Measurements from ENCODE around the gene RBMS1. TPM values are rescaled to one million over a fixed set of nuclear protein-coding genes. Genes with fewer than 3 reads are reported as not detected.

The RBMS1 gene
- total and polyA plus RNA-seq, 12 donors = 22.6 to 77.7 (median 59.0) TPM

- Histone ChIP-seq H3K27ac (peak overlapping the region in 2 of 10 donors; percentile 57 to 70), H3K27me3 (no peaks in the 10 kb centered on the region), H3K4me1 (peaks cover 10 to 90% (median 48%) of the 10 kb centered on the region in 9 donors), H3K36me3 (peaks cover 0 to 96% (median 0%) of the 10 kb centered on the region in 9 donors), H3K9me3 (no peaks in the 10 kb centered on the region), H3K4me3 (no peak overlapping the region)
- intact Hi-C loops (cut with DNase I) = no loop called here
- no peak for ATAC-seq
- TF ChIP-seq, protein P1, sequence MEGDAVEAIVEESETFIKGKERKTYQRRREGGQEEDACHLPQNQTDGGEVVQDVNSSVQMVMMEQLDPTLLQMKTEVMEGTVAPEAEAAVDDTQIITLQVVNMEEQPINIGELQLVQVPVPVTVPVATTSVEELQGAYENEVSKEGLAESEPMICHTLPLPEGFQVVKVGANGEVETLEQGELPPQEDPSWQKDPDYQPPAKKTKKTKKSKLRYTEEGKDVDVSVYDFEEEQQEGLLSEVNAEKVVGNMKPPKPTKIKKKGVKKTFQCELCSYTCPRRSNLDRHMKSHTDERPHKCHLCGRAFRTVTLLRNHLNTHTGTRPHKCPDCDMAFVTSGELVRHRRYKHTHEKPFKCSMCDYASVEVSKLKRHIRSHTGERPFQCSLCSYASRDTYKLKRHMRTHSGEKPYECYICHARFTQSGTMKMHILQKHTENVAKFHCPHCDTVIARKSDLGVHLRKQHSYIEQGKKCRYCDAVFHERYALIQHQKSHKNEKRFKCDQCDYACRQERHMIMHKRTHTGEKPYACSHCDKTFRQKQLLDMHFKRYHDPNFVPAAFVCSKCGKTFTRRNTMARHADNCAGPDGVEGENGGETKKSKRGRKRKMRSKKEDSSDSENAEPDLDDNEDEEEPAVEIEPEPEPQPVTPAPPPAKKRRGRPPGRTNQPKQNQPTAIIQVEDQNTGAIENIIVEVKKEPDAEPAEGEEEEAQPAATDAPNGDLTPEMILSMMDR (IDR thresholded peaks at IDR 0.05) = no peak
- DNase-seq = no peak
- 95 to 97% methylated on average over 3 of the region's 3 CpGs for WGBS, 2 donors
Measured at GRCh38 chr2:160308476-160308875, 185.1 kb downstream of the RBMS1 start.

- intact Hi-C loops (cut with DNase I) = no loop called here
- H3K4me1 ChIP-seq = peaks cover 10 to 87% (median 54%) of the 10 kb centered on the region in 9 donors
- peak; percentile 17 to 79 (median 60) for ATAC-seq
- peaks cover 0 to 97% (median 0%) of the 10 kb centered on the region in 9 donors for H3K36me3 ChIP-seq
- TF ChIP-seq, protein P1 (IDR thresholded peaks at IDR 0.05) = no peak
- DNase-seq = no peak
- whole genome bisulfite sequencing, 2 donors = 24 to 44% methylated on average over 10 of the region's 10 CpGs
- H3K27me3 ChIP-seq = no peaks in the 10 kb centered on the region
- peak overlapping the region in 8 of 10 donors; percentile 4 to 74 (median 35) for H3K27ac ChIP-seq
- H3K9me3 ChIP-seq = no peaks in the 10 kb centered on the region
- H3K4me3 ChIP-seq = peak overlapping the region in 1 of 10 donors; percentile 12
Measured at GRCh38 chr2:160306985-160307384, 186.6 kb downstream of the RBMS1 start.

- intact Hi-C loops (cut with DNase I) = no loop called here
- no peak for DNase-seq
Measured at GRCh38 chr2:160305081-160305750, 188.4 kb downstream of the RBMS1 start.

GRCh38 chr2:160303527-160303926 is 190.1 kb downstream of the RBMS1 start:
- ATAC-seq = peak; percentile 27 to 75 (median 64)
- Histone ChIP-seq H3K4me3 (no peak overlapping the region), H3K36me3 (peaks cover 0 to 96% (median 10%) of the 10 kb centered on the region in 9 donors), H3K9me3 (no peaks in the 10 kb centered on the region), H3K27me3 (no peaks in the 10 kb centered on the region), H3K4me1 (peaks cover 3 to 83% (median 53%) of the 10 kb centered on the region in 9 donors), H3K27ac (peak overlapping the region in 9 of 10 donors; percentile 6 to 62 (median 54))
- intact Hi-C loops (cut with DNase I) = no loop called here
- TF ChIP-seq, protein P1 (IDR thresholded peaks at IDR 0.05) = no peak
- WGBS, 2 donors = 51 to 62% methylated on average over 3 of the region's 3 CpGs
- DNase-seq = no peak

More at GRCh38 chr2:160305081-160305750, 188.4 kb downstream of the RBMS1 start:
- ATAC-seq = no peak
- TF ChIP-seq, protein P1 (IDR thresholded peaks at IDR 0.05) = no peak
- H3K27me3 ChIP-seq = no peaks in the 10 kb centered on the region
- no peak overlapping the region for H3K27ac ChIP-seq
- H3K9me3 ChIP-seq = no peaks in the 10 kb centered on the region
- peaks cover 10 to 84% (median 58%) of the 10 kb centered on the region in 9 donors for H3K4me1 ChIP-seq
- 88 to 91% methylated on average over 4 of the region's 4 CpGs for WGBS, 2 donors
- H3K36me3 ChIP-seq = peaks cover 0 to 96% (median 0%) of the 10 kb centered on the region in 9 donors
- H3K4me3 ChIP-seq = no peak overlapping the region
